Heart right ventricle (tissue), 16 donors: ENCODE data around the gene TUFM. TPM values are rescaled to one million over a fixed set of nuclear protein-coding genes. Genes with fewer than 3 reads are reported as not detected.

Experiments used
- ATAC-seq, 8 donors: fragments of 200-7000 bp; cut with Tn5 transposase; one replicate each; pipeline ENCODE4 v1.9.1; 2020; ENCODE audit warnings: mild to moderate bottlenecking in 8 of 8, moderate library complexity in 8 of 8, moderate number of reproducible peaks in 1 of 8
- DNase-seq, 2 donors: peaks; one replicate each; pipeline ENCODE4 v3.0.0-alpha.2; 2020
- H3K27ac ChIP-seq, 10 donors: fragments of 200-600 bp; sonication (generic) in 2 of 10; one replicate each; pipeline versions ENCODE4 v1.5.0 to v1.8.0; 2020 to 2022; ENCODE audit warnings: mild to moderate bottlenecking in 3 of 10
- H3K27me3 ChIP-seq, 7 donors: fragments of 200-600 bp; one replicate each; pipeline ENCODE4 v1.8.0; 2021 to 2022; ENCODE audit warnings: mild to moderate bottlenecking in 2 of 7
- H3K36me3 ChIP-seq, 9 donors: fragments of 200-600 bp; sonication (generic) in 1 of 9; one replicate each; pipeline versions ENCODE4 v1.5.0 to v1.8.0; 2020 to 2022; ENCODE audit warnings: mild to moderate bottlenecking in 2 of 9
- H3K4me1 ChIP-seq, 9 donors: fragments of 200-600 bp; sonication (generic) in 1 of 9; one replicate each; pipeline versions ENCODE4 v1.5.0 to v1.8.0; 2020 to 2022; ENCODE audit warnings: mild to moderate bottlenecking in 4 of 9
- H3K4me3 ChIP-seq, 10 donors: fragments of 200-600 bp; sonication (generic) in 2 of 10; one replicate each; pipeline versions ENCODE4 v1.5.0 to v1.8.0; 2020 to 2022; ENCODE audit warnings: mild to moderate bottlenecking in 7 of 10, moderate library complexity in 2 of 10
- H3K9me3 ChIP-seq, 11 donors: fragments of 200-600 bp in 10 of 11; sonication (generic) in 2 of 11; one replicate each; pipeline versions ENCODE4 v1.5.0 to v1.8.0; 2013 to 2022; ENCODE audit warnings: mild to moderate bottlenecking in 2 of 11, control low read depth in 1 of 11, moderate library complexity in 1 of 11
- WGBS, 2 donors: extraction: QIAGEN DNeasy Blood & Tissue Kit; methylation state at CpG; one replicate each; pipeline ENCODE4 v1.1.7; 2013; ENCODE audit warnings: inconsistent platforms in 1 of 2; 5-methylcytosine and 5-hydroxymethylcytosine counted together
- intact Hi-C, 10 donors: fragments of 100-400 bp; cut with DNase I; formaldehyde crosslinking; loops; one replicate each; pipeline versions ENCODE4 v1.11.1 to v1.14.2; 2022
- polyA plus RNA-seq, 2 donors: library from polyadenylated mRNA; stranded (reverse); fragments of 200-250 nt; gene quantifications; one replicate each; pipeline ENCODE4 v1.2.3, GENCODE V29; 2013
- total RNA-seq, 10 donors: library from RNA; stranded (reverse); fragmentation: NEBNext Ultra II Directional in 3 of 10; extraction: Animal tissue kit (Norgen Biotek cat#: 25700) in 3 of 10; gene quantifications; one replicate each; pipeline versions ENCODE4 v1.2.1 to v1.2.4, GENCODE V29; 2021 to 2023
- TF ChIP-seq, protein P1 (sequence below), 9 donors: fragments of 200-600 bp; sonication (generic) in 2 of 9; IDR thresholded peaks; one replicate each; pipeline versions ENCODE4 v1.5.0 to v1.8.0; 2021 to 2022; ENCODE audit warnings: antibody characterized with exemption in 9 of 9, mild to moderate bottlenecking in 5 of 9, moderate library complexity in 1 of 9
- donor health status: Arrhythmogenic right ventricular cardiomyopathy.
- donor health status: ischemic (EF 13 %, LVEDD 7.1; RV severe dilation, severe dysfunction).
- donor health status: healthy with polysubstance abuse.
- donor health status: DM: no; HTN: yes; CAD: no.
- donor health status: DM: no; HTN: no; CAD: no.
- donor health status: ischemic (EF 25% LVEDD 6.9; RV normal size, moderate dysfunction).
- donor health status: ischemic (EF 25% LVEDD 5.7; RV mildly dilated, moderate dysfunction).
- donor health status: healthy.
- donor health status: DM: yes; HTN: yes; CAD: no.
- donor health status: Ischemic cardiomyopathy.
- donor health status: ischemic (EF 35%, LVEDD 5.7; RV mildly dilated, moderate dysfunction).
- donor health status: nonischemic (EF 11% LVEDD 7.7; RV severe dilation, severe dysfunction).
- donor health status: DM: yes; HTN: yes; CAD: no.
- donor health status: PGD.
- donor health status: ischemic (EF 29% LVEDD 5.4; RV normal size, mild dysfunction).
- donor health status: nonischemic (EF 23%, LVEDD 6.1; RV moderate dilation, normal function).

TUFM gene
- total and polyA plus RNA-seq, 12 donors: 193 to 362 (median 242) TPM

DNA sequence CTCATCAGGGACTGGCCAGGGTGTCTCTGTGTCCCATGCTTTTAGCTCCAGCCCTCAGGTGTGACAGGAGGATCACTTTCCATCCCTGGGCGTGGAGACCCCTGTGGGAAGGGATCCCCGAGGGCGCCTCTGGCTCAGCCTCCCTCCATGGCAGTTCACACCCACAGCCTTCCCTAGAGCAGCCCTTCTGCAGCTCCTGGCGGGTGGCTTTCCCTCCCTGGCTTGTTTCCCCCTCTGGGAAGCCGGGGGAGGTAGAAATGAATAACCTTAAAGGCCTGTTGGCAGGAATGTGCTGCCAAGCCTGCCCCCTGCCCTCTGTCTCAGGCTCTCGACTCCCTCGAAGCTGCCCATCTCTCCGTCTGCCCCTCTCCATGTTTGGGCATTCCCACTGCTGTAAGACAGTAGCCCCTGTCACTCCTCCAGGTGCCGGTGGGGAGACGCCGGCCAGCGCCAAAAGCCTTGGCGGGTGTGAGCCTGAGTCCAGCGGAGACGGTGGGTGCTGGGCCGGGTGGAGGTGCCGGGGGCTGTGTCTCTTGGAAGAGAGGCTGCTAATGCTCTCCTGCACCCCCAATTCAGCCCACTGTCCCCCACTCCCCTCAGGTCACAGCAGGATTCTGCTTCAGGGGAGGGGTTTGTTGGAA, 30.0 kb upstream of the TUFM start:
- Histone ChIP-seq H3K27me3 (peaks cover 0 to 11% (median 0%) of the 10 kb centered on the region in 7 donors), H3K36me3 (peaks cover 0 to 49% (median 3%) of the 10 kb centered on the region in 9 donors), H3K4me1 (peaks cover 0 to 16% (median 13%) of the 10 kb centered on the region in 9 donors), H3K9me3 (no peaks in the 10 kb centered on the region), H3K4me3 (no peak overlapping the region), H3K27ac (no peak overlapping the region)
- 65 to 70% methylated on average over 17 of the region's 17 CpGs for WGBS, 2 donors
- DNase-seq (no peak), ATAC-seq (no peak)
- intact Hi-C loops: loop anchor here in 5 of 10 donors (5.0 to 10.0 kb wide), 3 partner anchors 49 to 69 kb away; partner anchors contain the start of gene RABEP2 (in 2 of the 5)
- TF ChIP-seq, protein P1, sequence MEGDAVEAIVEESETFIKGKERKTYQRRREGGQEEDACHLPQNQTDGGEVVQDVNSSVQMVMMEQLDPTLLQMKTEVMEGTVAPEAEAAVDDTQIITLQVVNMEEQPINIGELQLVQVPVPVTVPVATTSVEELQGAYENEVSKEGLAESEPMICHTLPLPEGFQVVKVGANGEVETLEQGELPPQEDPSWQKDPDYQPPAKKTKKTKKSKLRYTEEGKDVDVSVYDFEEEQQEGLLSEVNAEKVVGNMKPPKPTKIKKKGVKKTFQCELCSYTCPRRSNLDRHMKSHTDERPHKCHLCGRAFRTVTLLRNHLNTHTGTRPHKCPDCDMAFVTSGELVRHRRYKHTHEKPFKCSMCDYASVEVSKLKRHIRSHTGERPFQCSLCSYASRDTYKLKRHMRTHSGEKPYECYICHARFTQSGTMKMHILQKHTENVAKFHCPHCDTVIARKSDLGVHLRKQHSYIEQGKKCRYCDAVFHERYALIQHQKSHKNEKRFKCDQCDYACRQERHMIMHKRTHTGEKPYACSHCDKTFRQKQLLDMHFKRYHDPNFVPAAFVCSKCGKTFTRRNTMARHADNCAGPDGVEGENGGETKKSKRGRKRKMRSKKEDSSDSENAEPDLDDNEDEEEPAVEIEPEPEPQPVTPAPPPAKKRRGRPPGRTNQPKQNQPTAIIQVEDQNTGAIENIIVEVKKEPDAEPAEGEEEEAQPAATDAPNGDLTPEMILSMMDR (IDR thresholded peaks at IDR 0.05): no peak

DNA sequence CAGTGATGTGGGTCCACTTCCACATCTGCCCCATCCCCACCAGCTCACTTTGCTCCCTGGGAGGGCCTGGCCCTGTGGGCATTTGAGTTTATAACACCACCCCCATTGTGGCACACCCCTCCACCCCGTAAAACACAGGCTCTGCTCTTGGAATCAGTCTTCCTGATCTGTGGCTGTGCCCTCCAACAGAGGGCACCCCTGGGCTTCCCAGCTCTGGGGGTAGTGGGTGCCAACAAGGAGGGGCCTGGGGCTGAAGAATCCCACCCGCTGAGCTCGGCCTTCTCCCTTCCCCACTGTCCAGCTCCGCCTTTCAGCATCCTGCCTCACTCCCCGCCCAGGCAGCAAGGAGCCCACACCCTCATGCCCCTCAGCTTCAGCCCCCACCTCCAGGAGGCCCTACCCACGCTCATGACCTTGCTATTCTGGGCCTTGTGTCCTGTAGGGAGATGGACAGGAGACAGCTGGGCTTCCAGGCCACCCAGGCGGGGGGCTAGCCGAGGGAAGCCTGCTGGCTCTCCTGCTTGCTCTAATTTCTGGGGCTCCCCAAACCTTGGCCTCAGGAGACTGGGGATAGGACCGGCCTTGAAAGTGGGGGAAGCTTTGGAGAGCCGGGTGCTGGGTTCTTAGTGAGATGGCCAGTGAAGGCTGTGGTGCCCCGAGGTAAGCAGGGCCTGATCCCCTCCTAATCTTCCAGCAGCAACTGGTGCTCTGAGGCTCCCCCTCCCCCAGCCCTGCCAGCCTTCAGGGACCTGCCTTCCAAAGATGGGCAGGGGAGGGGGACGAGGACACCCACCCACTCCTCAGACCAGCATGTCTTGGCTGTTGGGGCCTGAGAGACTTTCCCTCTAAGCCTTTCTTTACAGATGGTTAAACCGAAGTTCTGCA, 29.2 kb upstream of the TUFM start:
- H3K36me3 ChIP-seq: peaks cover 0 to 57% (median 3%) of the 10 kb centered on the region in 9 donors
- no peak overlapping the region for H3K27ac ChIP-seq
- no peaks in the 10 kb centered on the region for H3K9me3 ChIP-seq
- WGBS, 2 donors: 54 to 64% methylated on average over 13 of the region's 13 CpGs
- intact Hi-C loops: loop anchor here in 5 of 10 donors (5.0 to 10.0 kb wide), 3 partner anchors 49 to 69 kb away; partner anchors contain the start of gene RABEP2 (in 2 of the 5)
- TF ChIP-seq, protein P1 (IDR thresholded peaks at IDR 0.05): no peak
- DNase-seq (no peak), ATAC-seq (no peak)
- H3K4me1 ChIP-seq: peaks cover 0 to 15% (median 11%) of the 10 kb centered on the region in 9 donors
- H3K27me3 ChIP-seq: peaks cover 0 to 4% (median 0%) of the 10 kb centered on the region in 7 donors
- H3K4me3 ChIP-seq: no peak overlapping the region

DNA sequence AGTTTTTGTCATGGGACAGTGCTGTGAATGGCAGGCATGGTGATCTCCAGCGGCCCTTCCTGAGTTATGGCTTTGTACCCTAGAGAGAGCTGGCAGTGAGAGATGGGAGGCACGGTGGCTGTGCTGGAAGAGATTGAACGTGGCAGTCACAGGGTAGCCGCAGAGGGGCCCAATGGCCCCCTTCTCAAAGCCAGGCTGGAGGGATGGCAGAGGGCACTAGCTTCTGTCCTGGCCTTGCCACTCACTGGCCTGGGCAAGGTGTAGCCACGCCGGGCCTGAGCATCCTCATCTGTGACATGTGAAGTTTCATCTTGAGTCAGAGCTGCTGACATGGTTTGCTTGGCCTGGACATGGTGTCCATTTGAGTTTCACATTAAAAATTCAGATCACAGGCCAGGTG, 28.3 kb upstream of the TUFM start:
- DNase-seq (no peak), ATAC-seq (no peak)
- H3K27ac ChIP-seq: no peak overlapping the region
- 95 to 96% methylated on average over 6 of the region's 6 CpGs for WGBS, 2 donors
- no peaks in the 10 kb centered on the region for H3K27me3 ChIP-seq
- TF ChIP-seq, protein P1 (IDR thresholded peaks at IDR 0.05): no peak
- H3K4me3 ChIP-seq: no peak overlapping the region
- peaks cover 0 to 8% (median 4%) of the 10 kb centered on the region in 9 donors for H3K4me1 ChIP-seq
- H3K9me3 ChIP-seq: no peaks in the 10 kb centered on the region
- H3K36me3 ChIP-seq: peaks cover 0 to 66% (median 12%) of the 10 kb centered on the region in 9 donors
- intact Hi-C loops: loop anchor here in 3 of 10 donors (10.0 kb wide), 2 partner anchors 50 to 70 kb away; partner anchors contain the start of gene RABEP2 (in 2 of the 3)

DNA sequence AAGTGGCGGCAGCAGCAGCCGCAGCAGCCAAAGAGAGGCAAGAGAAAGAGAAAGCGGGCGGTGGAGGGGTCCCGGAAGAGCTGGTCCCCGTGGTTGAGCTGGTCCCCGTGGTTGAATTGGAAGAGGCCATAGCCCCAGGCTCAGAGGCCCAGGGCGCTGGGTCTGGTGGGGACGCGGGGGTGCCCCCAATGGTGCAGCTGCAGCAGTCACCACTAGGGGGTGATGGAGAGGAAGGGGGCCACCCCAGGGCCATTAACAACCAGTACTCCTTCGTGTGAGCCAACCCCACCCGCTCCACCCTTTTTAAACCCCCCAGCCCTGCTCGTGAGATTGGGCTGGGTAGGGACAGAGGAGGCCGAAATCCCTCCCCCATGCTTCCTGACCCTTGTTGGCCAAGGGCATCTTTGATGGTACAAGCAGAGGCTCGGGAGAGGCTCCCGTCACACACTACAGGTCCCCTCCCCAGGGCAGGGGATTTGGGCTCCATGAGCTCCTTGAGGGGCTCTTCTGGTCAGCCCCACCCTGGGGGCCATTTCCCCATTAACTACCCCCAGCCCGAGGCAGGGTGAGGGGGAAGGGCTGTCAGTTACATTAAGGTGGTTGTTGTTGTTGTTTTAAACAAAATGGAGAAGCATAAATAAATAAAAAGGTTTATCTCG, 27.5 kb upstream of the TUFM start:
- no peaks in the 10 kb centered on the region for H3K9me3 ChIP-seq
- H3K4me1 ChIP-seq: peaks cover 0 to 1% (median 0%) of the 10 kb centered on the region in 9 donors
- H3K36me3 ChIP-seq: peaks cover 0 to 74% (median 20%) of the 10 kb centered on the region in 9 donors
- 86 to 90% methylated on average over 17 to 18 of the region's 18 CpGs for WGBS, 2 donors
- intact Hi-C loops: loop anchor here in 3 of 10 donors (10.0 kb wide), 2 partner anchors 51 to 71 kb away; partner anchors contain the start of gene RABEP2 (in 2 of the 3)
- H3K4me3 ChIP-seq: no peak overlapping the region
- ATAC-seq (peak in 3 of 8 donors; percentile 11 to 34 (median 26)), DNase-seq (no peak)
- TF ChIP-seq, protein P1 (IDR thresholded peaks at IDR 0.05): peak; percentile 24 to 75 (median 55)
- no peak overlapping the region for H3K27ac ChIP-seq
- H3K27me3 ChIP-seq: no peaks in the 10 kb centered on the region
